Heart left ventricle (tissue), 13 donors: ENCODE measurements around the gene DOK7.

Experiments used
- CTCF ChIP-seq, 12 donors: fragments of 200-600 bp; sonication (generic) in 4 of 12; IDR thresholded peaks; one replicate each; pipeline versions ENCODE4 v1.5.0 to v1.8.0; 2018 to 2022; ENCODE audit warnings: antibody characterized with exemption in 12 of 12, mild to moderate bottlenecking in 5 of 12
- POLR2A ChIP-seq, 2 donors: fragments of 450-650 bp; IDR thresholded peaks; one replicate each; pipeline ENCODE4 v1.6.1; 2017; ENCODE audit warnings: antibody characterized with exemption in 2 of 2, mild to moderate bottlenecking in 2 of 2, moderate library complexity in 2 of 2
- donor health status: ischemic (EF 13 %, LVEDD 7.1; RV severe dilation, severe dysfunction).
- donor health status: DM: no; HTN: yes; CAD: no.
- donor health status: DM: no; HTN: no; CAD: no.
- donor health status: ischemic (EF 25% LVEDD 6.9; RV normal size, moderate dysfunction).
- donor health status: ischemic (EF 25% LVEDD 5.7; RV mildly dilated, moderate dysfunction).
- donor health status: ischemic (EF 35%, LVEDD 5.7; RV mildly dilated, moderate dysfunction).
- donor health status: nonischemic (EF 11% LVEDD 7.7; RV severe dilation, severe dysfunction).
- donor health status: DM: yes; HTN: yes; CAD: no.
- donor health status: PGD.
- donor health status: ischemic (EF 29% LVEDD 5.4; RV normal size, mild dysfunction).
- donor health status: nonischemic (EF 23%, LVEDD 6.1; RV moderate dilation, normal function).

- TF ChIP-seq CTCF (IDR thresholded peaks at IDR 0.05) = no peak
- no peak for TF ChIP-seq POLR2A (IDR thresholded peaks at IDR 0.05)
Measured at GRCh38 chr4:3512719-3513118, 49.6 kb downstream of the DOK7 start.
